Heart left ventricle (tissue), 16 donors: ENCODE measurements around the gene TMEM273. TPM values are rescaled to one million over a fixed set of nuclear protein-coding genes. Genes with fewer than 3 reads are reported as not detected.

Experiments
- ATAC-seq, 4 donors: fragments of 200-7000 bp; cut with Tn5 transposase; one replicate each; pipeline ENCODE4 v1.9.1; 2020 to 2022; ENCODE audit warnings: moderate library complexity in 4 of 4, mild to moderate bottlenecking in 3 of 4, moderate number of reproducible peaks in 1 of 4
- DNase-seq, 5 donors: peaks; one replicate each; pipeline ENCODE4 v3.0.0-alpha.2; 2020
- H3K27ac ChIP-seq, 12 donors: fragments of 200-600 bp; sonication (generic) in 4 of 12; one replicate each; pipeline versions ENCODE4 v1.5.0 to v1.8.0; 2016 to 2022; ENCODE audit warnings: mild to moderate bottlenecking in 2 of 12
- H3K27me3 ChIP-seq, 9 donors: fragments of 200-600 bp; sonication (generic) in 2 of 9; one replicate each; pipeline versions ENCODE4 v1.5.1 to v1.8.0; 2016 to 2022; ENCODE audit warnings: mild to moderate bottlenecking in 3 of 9
- H3K36me3 ChIP-seq, 9 donors: fragments of 200-600 bp; sonication (generic) in 2 of 9; one replicate each; pipeline versions ENCODE4 v1.5.0 to v1.8.0; 2018 to 2022; ENCODE audit warnings: mild to moderate bottlenecking in 2 of 9
- H3K4me1 ChIP-seq, 12 donors: fragments of 200-600 bp; sonication (generic) in 4 of 12; one replicate each; pipeline versions ENCODE4 v1.5.0 to v1.8.0; 2016 to 2022; ENCODE audit warnings: mild to moderate bottlenecking in 3 of 12
- H3K4me3 ChIP-seq, 12 donors: fragments of 200-600 bp; sonication (generic) in 4 of 12; one replicate each; pipeline versions ENCODE4 v1.5.0 to v1.8.0; 2017 to 2022; ENCODE audit warnings: mild to moderate bottlenecking in 9 of 12, moderate library complexity in 4 of 12
- H3K9me3 ChIP-seq, 12 donors: fragments of 200-600 bp; sonication (generic) in 4 of 12; one replicate each; pipeline versions ENCODE4 v1.5.0 to v1.8.0; 2016 to 2022; ENCODE audit warnings: mild to moderate bottlenecking in 1 of 12
- POLR2A ChIP-seq, 2 donors: fragments of 450-650 bp; IDR thresholded peaks; one replicate each; pipeline ENCODE4 v1.6.1; 2017; ENCODE audit warnings: antibody characterized with exemption in 2 of 2, mild to moderate bottlenecking in 2 of 2, moderate library complexity in 2 of 2
- WGBS, 4 donors: extraction: QIAGEN DNeasy Blood & Tissue Kit in 2 of 4; methylation state at CpG; one replicate each; pipeline versions ENCODE4 v1.1.5 to v1.1.7; 2013 to 2018; 5-methylcytosine and 5-hydroxymethylcytosine counted together
- intact Hi-C, 10 donors: fragments of 100-400 bp; cut with DNase I; formaldehyde crosslinking; loops; one replicate each; pipeline versions ENCODE4 v1.11.1 to v1.14.2; 2022
- polyA plus RNA-seq, 2 donors: library from polyadenylated mRNA; stranded (reverse); fragments of 200-250 nt; gene quantifications; one replicate each; pipeline ENCODE4 v1.2.3, GENCODE V29; 2013
- total RNA-seq, 9 donors: library from RNA; depleted of rRNA in 2 of 9; stranded (reverse); fragments of >200 nt in 2 of 9; fragmentation: NEBNext Ultra II Directional in 3 of 9; extraction: Animal tissue kit (Norgen Biotek cat#: 25700) in 3 of 9; gene quantifications; one replicate each; pipeline versions ENCODE4 v1.1.0 to v1.2.4, GENCODE V29; 2016 to 2023
- TF ChIP-seq, protein P1 (sequence below), 12 donors: fragments of 200-600 bp; sonication (generic) in 4 of 12; IDR thresholded peaks; one replicate each; pipeline versions ENCODE4 v1.5.0 to v1.8.0; 2018 to 2022; ENCODE audit warnings: antibody characterized with exemption in 12 of 12, mild to moderate bottlenecking in 5 of 12
- donor health status: ischemic (EF 13 %, LVEDD 7.1; RV severe dilation, severe dysfunction).
- donor health status: healthy with polysubstance abuse.
- donor health status: DM: no; HTN: yes; CAD: no.
- donor health status: DM: no; HTN: no; CAD: no.
- donor health status: ischemic (EF 25% LVEDD 6.9; RV normal size, moderate dysfunction).
- donor health status: ischemic (EF 25% LVEDD 5.7; RV mildly dilated, moderate dysfunction).
- donor health status: healthy.
- donor health status: DM: yes; HTN: yes; CAD: no.
- donor health status: ischemic (EF 35%, LVEDD 5.7; RV mildly dilated, moderate dysfunction).
- donor health status: nonischemic (EF 11% LVEDD 7.7; RV severe dilation, severe dysfunction).
- donor health status: DM: yes; HTN: yes; CAD: no.
- donor health status: PGD.
- donor health status: ischemic (EF 29% LVEDD 5.4; RV normal size, mild dysfunction).
- donor health status: nonischemic (EF 23%, LVEDD 6.1; RV moderate dilation, normal function).

Gene TMEM273
- total and polyA plus RNA-seq, 11 donors: 7.9 to 38.7 (median 16.9) TPM

DNA sequence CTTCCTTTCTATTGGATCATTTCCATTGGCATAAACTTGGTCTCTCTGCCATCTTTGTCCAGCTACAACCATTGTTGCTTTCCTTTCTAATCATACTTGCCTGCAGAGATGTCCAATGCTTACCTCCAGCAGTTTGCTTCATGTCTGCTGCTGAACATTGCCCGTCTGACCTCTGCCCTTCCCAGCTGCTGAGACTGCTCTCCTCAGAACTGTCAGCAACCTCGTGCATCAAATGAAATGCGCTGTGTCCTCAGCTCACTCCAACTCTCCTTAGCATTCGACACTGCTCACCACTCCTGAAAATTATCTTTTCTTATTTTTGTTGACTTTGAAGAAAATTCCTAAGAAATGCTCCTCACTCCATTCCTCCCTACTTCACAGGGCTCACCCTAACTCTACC lies 59.3 kb downstream of the TMEM273 start:
- ATAC-seq: no peak
- Histone ChIP-seq H3K36me3 (no peaks in the 10 kb centered on the region), H3K27me3 (no peaks in the 10 kb centered on the region), H3K4me1 (peaks cover 0 to 9% (median 0%) of the 10 kb centered on the region in 12 donors), H3K27ac (no peak overlapping the region), H3K9me3 (no peaks in the 10 kb centered on the region), H3K4me3 (no peak overlapping the region)
- DNase-seq: no peak
- TF ChIP-seq, protein P1, sequence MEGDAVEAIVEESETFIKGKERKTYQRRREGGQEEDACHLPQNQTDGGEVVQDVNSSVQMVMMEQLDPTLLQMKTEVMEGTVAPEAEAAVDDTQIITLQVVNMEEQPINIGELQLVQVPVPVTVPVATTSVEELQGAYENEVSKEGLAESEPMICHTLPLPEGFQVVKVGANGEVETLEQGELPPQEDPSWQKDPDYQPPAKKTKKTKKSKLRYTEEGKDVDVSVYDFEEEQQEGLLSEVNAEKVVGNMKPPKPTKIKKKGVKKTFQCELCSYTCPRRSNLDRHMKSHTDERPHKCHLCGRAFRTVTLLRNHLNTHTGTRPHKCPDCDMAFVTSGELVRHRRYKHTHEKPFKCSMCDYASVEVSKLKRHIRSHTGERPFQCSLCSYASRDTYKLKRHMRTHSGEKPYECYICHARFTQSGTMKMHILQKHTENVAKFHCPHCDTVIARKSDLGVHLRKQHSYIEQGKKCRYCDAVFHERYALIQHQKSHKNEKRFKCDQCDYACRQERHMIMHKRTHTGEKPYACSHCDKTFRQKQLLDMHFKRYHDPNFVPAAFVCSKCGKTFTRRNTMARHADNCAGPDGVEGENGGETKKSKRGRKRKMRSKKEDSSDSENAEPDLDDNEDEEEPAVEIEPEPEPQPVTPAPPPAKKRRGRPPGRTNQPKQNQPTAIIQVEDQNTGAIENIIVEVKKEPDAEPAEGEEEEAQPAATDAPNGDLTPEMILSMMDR (IDR thresholded peaks at IDR 0.05): no peak
- no peak for TF ChIP-seq POLR2A (IDR thresholded peaks at IDR 0.05)
- intact Hi-C loops: no loop called here
- 79 to 85% (median 83%) methylated on average over 4 of the region's 4 CpGs for WGBS, 4 donors

GRCh38 chr10:49123981-49124950 lies 63.9 kb downstream of the TMEM273 start:
- Histone ChIP-seq H3K4me1 (no peaks in the 10 kb centered on the region), H3K27ac (no peak overlapping the region), H3K27me3 (no peaks in the 10 kb centered on the region), H3K9me3 (no peaks in the 10 kb centered on the region), H3K4me3 (no peak overlapping the region), H3K36me3 (no peaks in the 10 kb centered on the region)
- 89 to 91% (median 90%) methylated on average over 7 of the region's 7 CpGs for WGBS, 4 donors
- TF ChIP-seq POLR2A (IDR thresholded peaks at IDR 0.05): no peak
- TF ChIP-seq, protein P1 (IDR thresholded peaks at IDR 0.05): no peak
- intact Hi-C loops: no loop called here
- DNase-seq (no peak), ATAC-seq (no peak)

DNA sequence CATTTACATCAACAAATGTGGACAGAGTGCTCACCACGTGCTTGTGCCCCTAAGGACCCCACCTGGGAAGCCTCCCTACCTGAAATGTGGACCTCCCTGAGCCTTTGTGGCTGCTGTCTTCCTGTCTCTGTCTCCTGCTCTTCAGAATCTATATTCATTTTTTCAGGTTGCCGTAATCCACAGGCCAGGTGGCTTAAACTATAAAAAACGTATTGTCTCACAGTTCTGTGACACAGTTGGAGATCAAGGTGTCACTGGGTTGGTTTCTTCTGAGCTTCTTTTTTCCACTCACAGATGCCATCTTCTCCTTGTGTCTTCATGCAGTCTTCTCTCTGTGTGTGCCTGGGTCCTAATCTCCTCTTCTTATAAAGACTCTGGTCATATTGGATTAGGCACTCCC lies 67.3 kb downstream of the TMEM273 start:
- TF ChIP-seq POLR2A (IDR thresholded peaks at IDR 0.05): no peak
- TF ChIP-seq, protein P1 (IDR thresholded peaks at IDR 0.05): no peak
- 84 to 91% (median 87%) methylated on average over 3 of the region's 3 CpGs for WGBS, 4 donors
- Histone ChIP-seq H3K4me1 (peaks cover 0 to 13% (median under 1%) of the 10 kb centered on the region in 12 donors), H3K9me3 (no peaks in the 10 kb centered on the region), H3K27ac (no peak overlapping the region), H3K4me3 (no peak overlapping the region), H3K36me3 (no peaks in the 10 kb centered on the region), H3K27me3 (peaks cover 0 to 3% (median 0%) of the 10 kb centered on the region in 9 donors)
- no peak for DNase-seq
- intact Hi-C loops: no loop called here
- ATAC-seq: no peak

- no peaks in the 10 kb centered on the region for H3K9me3 ChIP-seq
- WGBS, 4 donors: 50 to 74% (median 69%) methylated on average over 3 of the region's 3 CpGs
- peaks cover 0 to 6% (median 0%) of the 10 kb centered on the region in 9 donors for H3K27me3 ChIP-seq
- intact Hi-C loops: loop anchor here in 5 of 10 donors (5.0 to 10.0 kb wide), 6 partner anchors 37 to 137 kb away; no protein-coding TSS in a partner anchor
- H3K4me1 ChIP-seq: peaks cover 0 to 18% (median 3%) of the 10 kb centered on the region in 12 donors
- no peak for TF ChIP-seq POLR2A (IDR thresholded peaks at IDR 0.05)
- TF ChIP-seq, protein P1 (IDR thresholded peaks at IDR 0.05): no peak
- ATAC-seq (no peak), DNase-seq (no peak)
- no peaks in the 10 kb centered on the region for H3K36me3 ChIP-seq
- H3K4me3 ChIP-seq: no peak overlapping the region
- no peak overlapping the region for H3K27ac ChIP-seq
These were observed 68.4 kb downstream of the TMEM273 start for GRCh38 chr10:49119746-49120145.
